Coronary artery (tissue), 2 donors: Measurements from ENCODE around the gene MLLT6.

Experiments used
- DNase-seq: peaks from one replicate; pipeline ENCODE4 v3.0.0-alpha.2; 2017; ENCODE audit warnings: low spot score
- H3K27ac ChIP-seq, 2 donors: fragments of 200-600 bp; sonication (generic); one replicate each; pipeline ENCODE4 v1.5.1; 2016 to 2019
- H3K4me3 ChIP-seq: fragments of 200-600 bp; sonication (generic); 2 replicates; pipeline ENCODE4 v1.5.1; 2016; ENCODE audit warnings: mild to moderate bottlenecking, moderate library complexity
- CTCF ChIP-seq: fragments of 200-600 bp; sonication (generic); IDR thresholded peaks from one replicate; pipeline ENCODE4 v1.5.1; 2019; ENCODE audit warnings: antibody characterized with exemption

Gene MLLT6

GRCh38 chr17:38750044-38750311 lies 44.9 kb downstream of the MLLT6 start:
- H3K27ac ChIP-seq: peak overlapping the region; percentile 81 to 89
- H3K4me3 ChIP-seq: peak overlapping the region; percentile 95

GRCh38 chr17:38750312-38751121 lies 45.4 kb downstream of the MLLT6 start:
- peak; percentile 75 for DNase-seq
- no peak for TF ChIP-seq CTCF
- Histone ChIP-seq H3K4me3 (peak overlapping the region; percentile 95), H3K27ac (peak overlapping the region; percentile 81 to 89)

More at GRCh38 chr17:38750044-38750311, 44.9 kb downstream of the MLLT6 start:
- TF ChIP-seq CTCF: no peak
- DNase-seq: no peak

GRCh38 chr17:38751144-38751807 lies 46.2 kb downstream of the MLLT6 start:
- Histone ChIP-seq H3K4me3 (peak overlapping the region; percentile 84), H3K27ac (peak overlapping the region; percentile 77 to 90)
- TF ChIP-seq CTCF: no peak
- DNase-seq: peak; percentile 69

- Histone ChIP-seq H3K27ac (peak overlapping the region; percentile 77 to 90), H3K4me3 (peak overlapping the region; percentile 84)
- DNase-seq: peak; percentile 90
- TF ChIP-seq CTCF: no peak
These were observed 46.8 kb downstream of the MLLT6 start for GRCh38 chr17:38751808-38752307.

- Histone ChIP-seq H3K4me3 (peak within 1 kb of the TSS; percentile 84), H3K27ac (peak within 1 kb of the TSS; percentile 77 to 90)
- no peak for TF ChIP-seq CTCF
- peak; percentile 99 for DNase-seq
These were observed 47.4 kb downstream of the MLLT6 start, which contains the start of gene PSMB3 for GRCh38 chr17:38752308-38753070. Gene PSMB3, plus strand, starts transcription at chr17:38752741. Its CDS starts 86 bp downstream, at chr17:38752827.

- peak overlapping the region; percentile 84 for H3K4me3 ChIP-seq
These were observed 48.0 kb downstream of the MLLT6 start for GRCh38 chr17:38753071-38753506.

More at GRCh38 chr17:38753071-38753506, 48.0 kb downstream of the MLLT6 start:
- no peak for DNase-seq
- no peak for TF ChIP-seq CTCF
- H3K27ac ChIP-seq: peak overlapping the region; percentile 77 to 90
